GM19397 (cell line): ENCODE data around the gene RRP8.

Experiments
- ATAC-seq: cut with Tn5 transposase; IDR thresholded peaks from one replicate; pipeline ENCODE4 v1.9.1; 2021; ENCODE audit warnings: mild to moderate bottlenecking, moderate library complexity; ENCODE audit not compliant: unreplicated experiment

The RRP8 gene

DNA sequence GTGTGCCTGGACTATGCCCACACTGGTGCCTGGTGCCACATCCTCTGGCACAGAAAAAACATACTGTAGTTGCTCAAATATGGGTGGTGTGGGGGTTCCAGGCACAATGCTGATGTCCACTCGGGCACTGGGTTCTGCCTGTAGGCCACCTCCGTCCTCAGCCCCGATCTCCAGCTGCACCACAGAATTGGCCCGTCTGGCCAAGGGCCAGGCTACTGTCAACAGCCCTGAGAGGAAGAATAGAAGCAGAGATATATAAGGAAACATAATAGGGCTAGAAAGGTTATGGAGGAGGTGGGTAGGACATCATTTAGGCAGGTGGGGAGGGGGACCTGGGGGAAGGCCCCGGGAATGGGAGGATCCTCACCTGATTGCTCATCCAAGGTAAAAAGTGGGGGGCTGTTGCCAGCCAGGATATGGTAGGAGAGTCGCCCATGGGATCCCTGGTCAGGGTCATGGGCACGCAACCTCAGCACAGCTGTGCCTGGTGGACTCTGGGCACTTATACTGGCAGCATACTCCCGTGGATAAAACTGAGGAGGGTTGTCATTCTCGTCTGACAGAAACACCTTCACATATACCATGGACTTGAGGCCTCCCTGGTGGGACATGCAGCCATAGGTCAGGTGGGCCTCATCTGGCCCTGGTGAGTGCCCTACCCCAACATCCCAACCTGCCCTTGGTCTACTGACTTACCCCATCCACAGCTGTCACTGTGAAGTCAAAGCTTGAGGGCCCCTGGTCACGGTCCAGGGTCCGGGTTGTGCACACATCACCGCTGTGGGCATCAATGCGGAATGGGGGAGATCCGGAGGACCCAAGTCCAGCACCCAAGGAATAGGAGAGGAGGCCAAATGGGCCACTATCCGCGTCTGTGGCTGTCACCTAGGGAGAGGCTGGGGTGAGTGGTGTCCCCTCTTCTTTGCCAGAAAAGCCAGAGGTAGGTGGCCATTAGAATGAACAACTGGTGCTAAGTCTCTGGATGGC is 30.3 kb upstream of the RRP8 start:
- no peak for ATAC-seq

DNA sequence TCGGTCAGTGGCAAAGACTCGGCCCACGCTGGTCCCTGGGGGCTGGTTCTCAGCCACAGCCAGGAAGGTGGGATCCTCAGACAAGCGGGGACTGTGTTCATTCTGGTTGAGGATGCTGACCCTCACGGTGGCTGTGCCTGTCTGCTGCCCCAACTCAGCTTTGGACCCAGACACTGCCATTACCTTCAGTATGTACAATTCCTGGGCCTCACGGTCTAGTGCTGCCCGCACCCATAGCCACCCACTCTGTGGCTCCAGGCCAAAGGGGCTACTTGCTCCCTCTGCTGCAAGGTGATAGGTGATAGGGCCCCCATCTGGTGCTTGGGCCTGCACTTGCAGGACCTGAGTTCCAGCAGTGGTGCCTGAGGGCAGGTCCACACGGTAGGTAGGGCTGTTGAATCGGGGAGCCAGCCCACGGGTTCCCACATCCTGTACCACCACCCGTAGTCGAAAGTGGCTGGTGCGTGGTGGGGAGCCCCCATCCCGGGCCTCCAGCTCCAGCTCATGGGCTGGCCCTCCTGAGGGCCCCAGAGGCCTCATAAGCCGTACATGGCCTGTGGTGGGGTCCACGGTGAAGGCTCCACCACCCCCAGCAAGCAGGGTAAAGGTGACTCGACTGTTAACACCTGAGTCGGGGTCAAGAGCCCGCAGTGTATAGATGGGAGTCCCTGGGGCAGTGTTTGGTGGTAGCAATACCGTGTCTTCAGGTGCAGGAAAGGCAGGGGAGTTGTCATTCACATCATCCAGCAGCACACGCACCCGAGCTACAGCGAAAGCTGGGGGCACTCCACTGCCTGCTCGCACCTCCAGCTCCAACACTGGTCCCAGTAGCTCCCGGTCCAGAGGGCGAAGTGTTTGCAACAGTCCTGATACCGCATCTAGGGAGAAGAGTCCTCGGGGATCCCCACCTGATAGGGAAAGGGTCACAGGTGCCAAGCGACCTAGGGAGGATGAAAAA is 29.0 kb upstream of the RRP8 start:
- ATAC-seq: no peak

GRCh38 chr11:6631361-6631890 is 28.0 kb upstream of the RRP8 start:
- no peak for ATAC-seq

DNA sequence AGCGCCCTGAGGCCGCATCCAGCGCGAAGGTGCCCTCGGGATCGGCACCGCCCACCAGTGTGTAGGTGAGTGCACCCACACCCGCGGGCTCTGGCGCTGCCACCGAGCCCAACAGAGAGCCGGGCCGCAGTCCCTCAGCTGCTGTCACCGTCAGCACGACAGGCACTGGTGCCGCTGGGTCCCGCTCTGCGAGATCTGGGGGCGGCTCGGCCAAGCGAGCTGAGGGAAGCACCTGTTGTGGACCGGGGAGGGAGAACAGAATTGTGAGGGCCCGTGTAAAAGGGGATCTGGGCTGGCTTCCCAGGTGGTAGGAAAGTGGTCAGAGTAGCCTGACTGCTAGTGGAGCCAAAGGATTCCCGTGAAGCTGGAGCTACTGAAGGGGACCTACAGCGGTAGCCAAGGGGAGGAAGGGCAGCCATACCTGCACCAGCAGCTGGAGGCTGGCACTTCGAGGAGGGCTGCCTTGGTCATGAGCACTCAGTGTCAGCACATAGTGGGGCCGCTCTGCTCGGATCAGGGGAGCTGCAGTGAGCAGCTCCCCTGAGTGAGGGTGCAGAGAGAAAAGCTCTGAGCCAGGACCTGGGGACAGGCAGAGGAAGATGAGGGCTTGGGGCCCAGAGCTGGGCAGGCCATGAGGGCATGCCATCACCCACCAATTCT is 27.3 kb upstream of the RRP8 start:
- ATAC-seq: no peak

GRCh38 chr11:6629892-6630631 is 26.6 kb upstream of the RRP8 start:
- ATAC-seq: no peak

GRCh38 chr11:6629573-6629891 is 26.1 kb upstream of the RRP8 start:
- ATAC-seq: no peak

DNA sequence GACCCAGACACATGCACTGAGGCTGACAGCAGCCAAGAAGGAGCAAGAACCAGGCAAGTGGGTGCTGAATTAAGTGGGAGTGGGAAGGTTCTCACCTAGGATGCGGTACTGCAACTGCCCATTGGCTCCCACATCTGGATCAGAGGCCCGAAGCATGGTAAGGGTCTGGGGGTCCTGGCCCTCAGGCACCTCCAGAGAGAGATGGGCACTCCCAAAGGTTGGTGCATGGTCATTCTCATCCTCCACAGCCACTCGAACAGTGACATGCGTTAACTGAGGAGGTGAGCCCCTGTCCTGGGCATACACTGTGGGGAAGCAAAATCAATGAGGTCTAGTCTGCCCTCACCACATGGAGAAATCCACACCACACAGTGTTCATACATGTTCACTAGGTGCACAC is 25.1 kb upstream of the RRP8 start:
- no peak for ATAC-seq

- ATAC-seq: peak; percentile 63
These were observed 24.4 kb upstream of the RRP8 start for GRCh38 chr11:6627762-6628241.

DNA sequence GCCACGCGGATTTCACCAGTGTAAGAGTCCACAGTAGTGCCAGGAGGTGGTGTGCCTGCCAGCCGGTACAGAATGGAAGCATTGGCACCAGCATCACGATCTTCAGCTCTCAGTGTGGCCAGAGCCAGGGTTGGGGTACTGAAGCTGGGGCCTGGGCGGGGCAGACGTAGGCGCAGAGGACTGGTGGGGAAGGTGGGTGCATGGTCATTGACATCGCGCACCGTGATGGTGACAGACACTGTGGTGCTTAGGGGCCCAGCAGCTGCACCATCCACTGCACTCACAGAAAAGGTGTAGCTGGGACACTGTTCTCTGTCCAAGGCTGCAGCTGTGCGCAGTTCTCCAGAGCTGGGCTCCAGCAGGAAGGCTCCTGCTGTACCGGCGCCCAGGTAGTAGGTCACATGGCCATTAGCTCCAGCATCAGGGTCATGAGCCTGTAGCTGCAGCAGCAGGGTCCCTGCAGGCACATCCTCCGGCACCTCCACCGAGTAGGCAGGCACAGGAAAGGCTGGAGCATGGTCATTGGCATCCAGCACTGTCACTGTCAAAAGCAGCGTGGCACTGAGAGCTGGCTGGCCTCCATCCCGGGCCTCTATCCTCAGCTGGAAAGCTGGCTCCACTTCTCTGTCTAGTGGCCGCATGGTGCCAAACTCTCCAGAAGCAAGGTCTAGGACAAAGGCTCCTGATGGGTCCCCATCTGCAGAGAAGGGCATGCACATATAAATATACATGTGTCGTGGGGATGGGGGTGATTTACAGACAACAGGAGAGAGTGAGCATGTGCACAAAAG is 23.8 kb upstream of the RRP8 start:
- peak; percentile 11 for ATAC-seq

- ATAC-seq: no peak
These were observed 22.5 kb upstream of the RRP8 start for GRCh38 chr11:6625832-6626420.

DNA sequence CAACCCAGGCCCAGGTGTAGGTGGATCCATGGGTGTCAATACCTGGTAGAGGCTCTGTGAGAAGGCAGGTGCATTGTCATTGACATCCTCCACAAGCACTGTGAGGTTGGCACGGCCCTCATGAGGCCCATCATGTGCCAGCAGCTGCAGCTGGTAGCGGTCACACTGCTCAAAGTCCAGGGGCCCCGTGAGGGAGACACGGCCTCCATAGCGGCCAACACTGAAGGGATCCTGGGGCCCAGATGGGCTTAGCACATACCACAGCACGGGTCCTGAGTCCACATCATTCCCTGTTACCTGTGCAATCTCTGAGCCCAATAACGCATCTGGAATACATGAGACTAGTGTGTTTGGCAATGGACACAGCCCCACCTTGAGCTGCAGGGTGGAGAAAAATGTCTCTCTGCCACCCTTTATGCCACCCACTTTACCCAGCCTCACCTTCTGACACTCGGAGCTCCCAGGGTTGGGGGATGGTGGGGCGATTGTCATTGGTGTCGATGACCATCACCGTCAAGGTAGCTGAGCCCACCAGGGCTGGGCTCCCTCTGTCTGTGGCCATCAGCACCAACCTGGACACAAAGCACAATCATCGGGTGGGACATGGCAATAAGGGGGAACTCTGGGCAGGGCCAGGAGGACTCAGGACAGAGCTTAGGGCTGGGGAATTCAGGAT is 21.9 kb upstream of the RRP8 start:
- ATAC-seq: no peak

DNA sequence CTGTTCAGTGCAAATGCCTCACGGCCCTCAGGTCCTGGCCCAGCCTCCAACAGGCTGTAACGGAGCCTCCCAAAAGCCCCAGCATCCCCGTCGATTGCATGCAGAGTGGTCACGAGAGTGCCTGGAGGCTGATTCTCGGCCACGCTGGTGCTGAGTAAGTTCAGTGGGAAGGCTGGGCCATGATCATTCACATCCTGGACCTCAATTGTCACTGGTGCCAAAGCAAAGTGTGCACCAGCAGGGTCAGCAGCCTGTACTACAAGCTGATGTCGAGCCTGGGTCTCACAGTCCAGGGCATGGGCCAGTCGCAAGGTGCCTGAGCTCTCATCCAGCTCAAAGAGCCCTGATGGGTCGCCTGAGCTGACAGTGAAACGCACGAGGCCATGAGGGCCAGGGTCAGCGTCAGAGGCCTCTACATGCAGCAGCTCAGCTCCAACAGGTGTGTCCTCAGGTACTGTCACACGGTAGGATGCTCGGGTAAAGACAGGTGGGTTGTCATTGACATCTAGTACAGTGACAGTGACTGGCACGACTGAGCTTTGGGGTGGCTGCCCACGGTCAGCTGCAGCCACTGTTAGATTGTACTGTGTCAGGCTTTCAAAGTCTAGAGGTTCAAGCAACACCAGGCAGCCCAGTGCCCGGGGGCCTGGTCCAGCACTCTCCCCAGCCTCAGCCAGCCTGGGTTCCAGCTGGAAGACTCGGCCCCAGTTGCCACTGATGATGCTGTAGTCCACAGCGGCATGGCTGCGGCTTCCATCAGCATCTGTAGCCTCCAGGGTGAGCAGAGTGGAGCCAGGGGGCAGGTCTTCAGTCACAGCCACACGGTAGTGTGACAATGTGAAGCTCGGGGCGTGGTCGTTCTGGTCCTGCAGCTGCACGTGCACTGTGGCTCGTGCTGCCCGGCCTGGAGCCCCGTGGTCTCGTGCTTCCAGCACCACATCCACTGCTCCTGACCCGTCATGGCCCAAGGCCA is 20.3 kb upstream of the RRP8 start:
- no peak for ATAC-seq

DNA sequence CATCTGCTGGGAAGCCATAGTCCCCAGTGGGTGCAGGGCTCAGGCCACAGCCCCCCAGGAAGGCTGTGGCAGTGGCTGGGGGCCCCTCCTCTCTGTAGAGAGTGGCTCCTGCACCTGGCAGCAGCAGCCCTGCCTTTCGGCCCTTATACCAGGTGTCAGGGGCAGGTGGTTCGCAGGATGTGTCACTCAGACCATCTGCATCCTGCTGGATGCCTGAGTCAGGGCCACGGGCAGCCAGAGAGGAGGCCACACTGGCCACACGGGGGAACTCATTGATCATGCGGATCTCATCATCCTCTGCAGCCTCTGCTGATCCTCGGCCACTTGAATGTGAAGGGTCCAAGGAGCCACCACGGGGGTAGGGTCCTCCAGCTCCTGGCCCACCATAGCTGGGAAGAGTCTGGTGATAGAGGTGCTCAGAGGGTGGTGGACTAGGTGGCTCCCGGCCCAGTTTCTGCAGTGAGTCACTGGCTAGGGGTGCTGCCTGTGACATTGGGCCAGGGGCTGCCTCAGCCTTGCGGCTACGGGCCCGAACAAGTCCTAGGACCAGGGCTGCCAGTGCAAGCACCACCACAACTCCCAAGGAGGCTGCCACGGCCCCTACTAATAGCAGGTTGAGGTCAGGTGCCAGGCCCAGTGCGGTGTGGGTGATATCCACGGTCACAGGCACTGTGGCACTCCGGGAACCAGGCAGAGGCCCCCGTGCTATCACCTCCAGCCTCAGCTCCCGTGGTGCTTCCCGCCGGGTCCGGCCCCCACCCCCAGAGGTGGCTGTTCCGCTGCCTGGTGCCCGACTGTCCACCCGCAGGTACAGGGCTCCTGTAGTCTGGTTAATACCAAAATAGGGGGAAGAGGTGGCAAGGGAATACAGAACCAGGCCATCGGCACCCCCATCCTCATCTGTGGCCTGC is 19.1 kb upstream of the RRP8 start:
- ATAC-seq: no peak

DNA sequence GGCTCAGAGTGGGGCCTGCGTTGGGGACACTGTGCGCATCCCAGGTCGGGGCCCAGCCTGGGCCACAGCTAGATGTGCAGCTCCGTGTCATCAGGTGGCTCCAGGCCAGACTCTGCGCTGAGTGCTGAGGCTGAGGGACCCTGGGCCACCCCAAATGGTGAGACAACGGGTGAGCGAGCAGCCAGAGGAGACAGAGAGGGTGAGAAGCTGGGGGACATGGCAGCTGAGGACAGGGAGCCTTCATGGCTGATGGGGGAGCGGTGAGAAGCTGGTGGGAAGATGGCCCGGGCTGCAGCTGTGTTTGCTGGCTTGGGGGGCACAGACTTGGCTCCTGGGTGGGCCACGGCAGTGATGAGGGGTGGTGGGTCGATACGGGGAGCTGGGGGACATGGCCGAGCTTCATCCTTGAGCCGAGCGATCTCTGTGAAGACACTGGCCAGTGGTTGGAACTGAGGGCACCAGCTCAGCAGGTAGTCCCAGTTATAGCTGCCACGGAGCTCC is 18.3 kb upstream of the RRP8 start:
- no peak for ATAC-seq

- ATAC-seq: no peak
These were observed 17.2 kb upstream of the RRP8 start for GRCh38 chr11:6620636-6621035.
